ENCODE data around the gene PDGFD.

DNA sequence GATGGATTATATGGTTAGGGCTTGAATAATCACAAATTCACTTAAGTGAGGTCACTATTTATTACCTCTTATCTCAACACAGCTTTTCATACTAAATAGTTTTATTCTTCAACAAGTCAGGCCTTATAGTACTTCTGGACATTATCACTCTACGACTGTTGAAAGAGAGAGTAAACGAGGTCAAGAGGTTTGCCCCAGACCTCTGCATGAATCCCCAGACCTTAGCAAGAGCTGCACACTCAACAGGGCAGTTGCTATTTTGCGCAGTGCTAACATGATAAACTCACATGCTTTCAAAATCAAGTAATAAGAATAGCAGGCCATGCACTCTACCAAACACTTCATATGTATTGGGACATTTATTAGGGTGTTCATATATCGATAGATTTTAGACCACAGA is 67.0 kb downstream of the PDGFD start:
- TF ChIP-seq, protein P1, sequence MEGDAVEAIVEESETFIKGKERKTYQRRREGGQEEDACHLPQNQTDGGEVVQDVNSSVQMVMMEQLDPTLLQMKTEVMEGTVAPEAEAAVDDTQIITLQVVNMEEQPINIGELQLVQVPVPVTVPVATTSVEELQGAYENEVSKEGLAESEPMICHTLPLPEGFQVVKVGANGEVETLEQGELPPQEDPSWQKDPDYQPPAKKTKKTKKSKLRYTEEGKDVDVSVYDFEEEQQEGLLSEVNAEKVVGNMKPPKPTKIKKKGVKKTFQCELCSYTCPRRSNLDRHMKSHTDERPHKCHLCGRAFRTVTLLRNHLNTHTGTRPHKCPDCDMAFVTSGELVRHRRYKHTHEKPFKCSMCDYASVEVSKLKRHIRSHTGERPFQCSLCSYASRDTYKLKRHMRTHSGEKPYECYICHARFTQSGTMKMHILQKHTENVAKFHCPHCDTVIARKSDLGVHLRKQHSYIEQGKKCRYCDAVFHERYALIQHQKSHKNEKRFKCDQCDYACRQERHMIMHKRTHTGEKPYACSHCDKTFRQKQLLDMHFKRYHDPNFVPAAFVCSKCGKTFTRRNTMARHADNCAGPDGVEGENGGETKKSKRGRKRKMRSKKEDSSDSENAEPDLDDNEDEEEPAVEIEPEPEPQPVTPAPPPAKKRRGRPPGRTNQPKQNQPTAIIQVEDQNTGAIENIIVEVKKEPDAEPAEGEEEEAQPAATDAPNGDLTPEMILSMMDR (IDR thresholded peaks at IDR 0.05): no peak
- no peak for TF ChIP-seq RXRA (IDR thresholded peaks at IDR 0.05; ENCODE audit: borderline replicate concordance, low read depth)
- TF ChIP-seq FOXM1 (IDR thresholded peaks at IDR 0.05; ENCODE audit: low read depth): no peak
- no peak for TF ChIP-seq YY1 (IDR thresholded peaks at IDR 0.05; ENCODE audit: low read depth)
- no peak for TF ChIP-seq RFX5 (IDR thresholded peaks at IDR 0.05; ENCODE audit: low read length)
- no peak for TF ChIP-seq EZH2phosphoT487 (IDR thresholded peaks at IDR 0.05; ENCODE audit: borderline replicate concordance, low read depth)
- no peak for TF ChIP-seq NFIC (IDR thresholded peaks at IDR 0.05; ENCODE audit: borderline replicate concordance)
- TF ChIP-seq TCF12 (IDR thresholded peaks at IDR 0.05): no peak
